Natural killer cell (primary cell): Measurements from ENCODE around the gene KIRREL3. TPM values are rescaled to one million over a fixed set of nuclear protein-coding genes. Genes with fewer than 3 reads are reported as not detected.

ENCODE experiments used
- ATAC-seq, 3 donors: fragments of 150-1000 bp in 2 of 3; fragments of 200-7000 bp in 1 of 3; cut with Tn5 transposase; 1 replicate in 1 of 3; 2 replicates in 2 of 3; pipeline ENCODE4 v1.10.0; 2021; ENCODE audit warnings: mild to moderate bottlenecking in 2 of 3, moderate library complexity in 2 of 3
- DNase-seq, 2 donors: peaks; one replicate each; pipeline versions ENCODE4 v3.0.0 to v3.0.0-alpha.2; 2013 to 2021; ENCODE audit warnings: mixed read lengths in 1 of 2
- H3K27ac ChIP-seq: one replicate; pipeline ENCODE4 v1.5.1; 2013; ENCODE audit warnings: mild to moderate bottlenecking, low read length
- H3K27me3 ChIP-seq: one replicate; pipeline ENCODE4 v1.6.1; 2013; ENCODE audit warnings: low read length; ENCODE audit not compliant: control insufficient read depth, insufficient read depth
- H3K36me3 ChIP-seq: one replicate; pipeline ENCODE4 v1.6.1; 2013; ENCODE audit warnings: low read length; ENCODE audit not compliant: control insufficient read depth, insufficient read depth
- H3K4me1 ChIP-seq: one replicate; pipeline ENCODE4 v1.6.1; 2013; ENCODE audit warnings: low read length; ENCODE audit not compliant: control insufficient read depth, insufficient read depth
- H3K4me3 ChIP-seq: one replicate; pipeline ENCODE4 v1.5.1; 2013; ENCODE audit warnings: low read length
- H3K9me3 ChIP-seq: one replicate; pipeline ENCODE4 v1.6.1; 2013; ENCODE audit warnings: low read length; ENCODE audit not compliant: control insufficient read depth, insufficient read depth
- H3K27ac Mint-ChIP-seq, 2 donors: one replicate each; pipeline ENCODE4 v1.8.0; 2022; ENCODE audit warnings: mild to moderate bottlenecking in 2 of 2, mixed read lengths in 2 of 2, moderate library complexity in 1 of 2
- H3K27me3 Mint-ChIP-seq, 2 donors: one replicate each; pipeline ENCODE4 v1.8.0; 2022; ENCODE audit warnings: low read depth in 2 of 2, mixed read lengths in 2 of 2
- H3K36me3 Mint-ChIP-seq: one replicate; pipeline ENCODE4 v1.8.0; 2022; ENCODE audit warnings: mixed read lengths
- H3K4me1 Mint-ChIP-seq, 2 donors: one replicate each; pipeline ENCODE4 v1.8.0; 2022; ENCODE audit warnings: mixed read lengths in 2 of 2
- H3K4me3 Mint-ChIP-seq: one replicate; pipeline ENCODE4 v1.8.0; 2022; ENCODE audit warnings: mild to moderate bottlenecking, moderate library complexity, mixed read lengths
- H3K9me3 Mint-ChIP-seq, 2 donors: one replicate each; pipeline ENCODE4 v1.8.0; 2022; ENCODE audit warnings: mixed read lengths in 2 of 2
- CTCF ChIP-seq: fragments of 200-600 bp; IDR thresholded peaks from one replicate; pipeline ENCODE4 v1.8.0; 2022; ENCODE audit warnings: antibody characterized with exemption
- WGBS: methylation state at CpG from one replicate; pipeline ENCODE4 v1.1.7; 2013; ENCODE audit warnings: missing lambda C conversion rate; ENCODE audit not compliant: insufficient coverage; 5-methylcytosine and 5-hydroxymethylcytosine counted together
- intact Hi-C: fragments of 100-400 bp; cut with micrococcal nuclease; formaldehyde crosslinking; loops from one replicate; pipeline ENCODE4 v1.14.2; 2022
- total RNA-seq, 4 donors: library from RNA; stranded (reverse); fragments of 120-200 nt in 1 of 4; gene quantifications; one replicate each; pipeline versions ENCODE4 v1.2.3 to v1.2.4, GENCODE V29; 2013 to 2022

KIRREL3 gene
- total RNA-seq, 3 donors from 2014 or later (not counting 1 experiment from before 2014, with no cell fraction given), result not detected

- H3K4me1 Mint-ChIP-seq, result peaks cover 0 to 5% of the 10 kb centered on the region in 2 donors
- WGBS, result 44% methylated on average over 2 of the region's 2 CpGs
- H3K27ac Mint-ChIP-seq, result no peak overlapping the region
- intact Hi-C loops, result loop anchor here (5.0 kb wide), 1 partner anchor 1070 kb away; no protein-coding TSS in a partner anchor
- Histone ChIP-seq H3K9me3 (no peaks in the 10 kb centered on the region), H3K4me3 (no peak overlapping the region), H3K4me1 (no peaks in the 10 kb centered on the region), H3K27me3 (peaks cover 3% of the 10 kb centered on the region), H3K36me3 (no peaks in the 10 kb centered on the region), H3K27ac (no peak overlapping the region)
- H3K27me3 Mint-ChIP-seq, result peaks cover 23 to 38% of the 10 kb centered on the region in 2 donors
- no peak overlapping the region for H3K4me3 Mint-ChIP-seq
- H3K36me3 Mint-ChIP-seq, result no peaks in the 10 kb centered on the region
- no peak for TF ChIP-seq CTCF
- H3K9me3 Mint-ChIP-seq, result no peaks in the 10 kb centered on the region
- ATAC-seq (no peak), DNase-seq (no peak)
These were observed 7.8 kb downstream of the KIRREL3 start for GRCh38 chr11:126992804-126993111.

GRCh38 chr11:126992065-126992803 is 8.3 kb downstream of the KIRREL3 start:
- Histone ChIP-seq H3K27ac (no peak overlapping the region), H3K4me3 (no peak overlapping the region), H3K9me3 (no peaks in the 10 kb centered on the region), H3K36me3 (no peaks in the 10 kb centered on the region), H3K4me1 (no peaks in the 10 kb centered on the region), H3K27me3 (peaks cover 3% of the 10 kb centered on the region)
- ATAC-seq (no peak), DNase-seq (no peak)
- intact Hi-C loops, result loop anchor here (5.0 kb wide), 1 partner anchor 1070 kb away; no protein-coding TSS in a partner anchor
- peaks cover 0 to 5% of the 10 kb centered on the region in 2 donors for H3K4me1 Mint-ChIP-seq
- no peak for TF ChIP-seq CTCF
- H3K4me3 Mint-ChIP-seq, result no peak overlapping the region
- WGBS, result 74% methylated on average over 6 of the region's 6 CpGs
- peaks cover 27 to 34% of the 10 kb centered on the region in 2 donors for H3K27me3 Mint-ChIP-seq
- no peaks in the 10 kb centered on the region for H3K36me3 Mint-ChIP-seq
- no peaks in the 10 kb centered on the region for H3K9me3 Mint-ChIP-seq
- H3K27ac Mint-ChIP-seq, result no peak overlapping the region

- Histone ChIP-seq H3K4me1 (no peaks in the 10 kb centered on the region), H3K36me3 (no peaks in the 10 kb centered on the region), H3K4me3 (no peak overlapping the region), H3K9me3 (no peaks in the 10 kb centered on the region), H3K27ac (no peak overlapping the region), H3K27me3 (no peaks in the 10 kb centered on the region)
- no peak for DNase-seq
- WGBS, result 91% methylated on average over 2 of the region's 2 CpGs
- no peak for ATAC-seq
- H3K27me3 Mint-ChIP-seq, result peaks cover 28 to 31% of the 10 kb centered on the region in 2 donors
- intact Hi-C loops, result loop anchor here (5.0 kb wide), 1 partner anchor 1069 kb away; no protein-coding TSS in a partner anchor
- no peak overlapping the region for H3K4me3 Mint-ChIP-seq
- no peak overlapping the region for H3K27ac Mint-ChIP-seq
- H3K4me1 Mint-ChIP-seq, result peaks cover 0 to 5% of the 10 kb centered on the region in 2 donors
- TF ChIP-seq CTCF, result no peak
- no peaks in the 10 kb centered on the region for H3K36me3 Mint-ChIP-seq
- H3K9me3 Mint-ChIP-seq, result no peaks in the 10 kb centered on the region
These were observed 9.0 kb downstream of the KIRREL3 start for GRCh38 chr11:126991596-126991995.
